Measurements from ENCODE around the gene CES1.
"Not testable (repeated sequence)": the region's sequence is repeated elsewhere in the genome, so short reads cannot be mapped to it uniquely, and the experiment has no call there.

Gene CES1

DNA sequence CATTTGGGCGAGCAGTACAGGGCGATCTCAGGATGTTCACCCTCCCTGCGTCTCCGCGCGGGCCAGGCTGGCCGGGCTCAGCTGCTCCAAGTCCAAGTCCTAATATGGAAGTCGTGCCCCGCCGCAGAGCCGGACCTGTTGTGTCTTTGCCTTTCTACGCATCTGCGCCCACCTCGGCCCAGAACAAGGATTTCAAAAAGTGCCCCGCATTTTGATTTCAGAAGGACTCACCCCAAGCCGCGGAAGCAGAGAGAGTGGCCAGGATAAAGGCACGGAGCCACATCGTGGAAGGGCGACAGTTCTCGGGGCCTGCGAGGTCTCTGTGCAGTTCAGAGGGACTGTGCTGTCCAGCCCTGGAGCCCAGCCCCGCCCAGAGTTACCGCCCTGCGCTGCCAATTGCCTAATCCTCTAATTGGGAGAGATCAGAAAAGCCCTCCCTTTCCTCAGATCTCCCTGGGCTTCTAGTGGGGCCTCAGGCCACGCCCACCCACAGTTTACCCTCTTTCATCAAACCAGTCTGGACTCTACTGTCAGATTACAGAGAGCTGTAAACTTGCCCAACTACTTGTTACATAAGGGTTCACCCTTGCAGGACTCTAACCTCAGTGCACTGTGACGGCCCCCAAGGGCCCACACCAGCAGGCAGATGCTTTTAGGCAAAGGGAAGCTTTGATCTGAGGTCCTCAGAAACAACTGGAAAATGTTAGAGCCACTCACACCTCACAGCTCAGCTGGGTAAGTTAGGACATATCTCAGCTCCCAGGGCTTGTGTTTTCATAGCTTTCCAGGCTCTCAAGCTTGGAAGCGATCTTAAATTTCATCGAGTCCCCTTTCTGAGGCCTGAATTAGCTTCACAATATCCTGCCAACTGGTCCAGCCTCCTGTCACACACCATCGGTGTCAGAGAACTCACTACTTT is at the start of gene CES1:
TSS of gene CES1 (minus strand) at position 324 of the 919 bp plus-strand sequence. CDS start at position 283, 41 bp downstream.
- in situ Hi-C loops (cut with MboI; ENCODE audit: low sequenced_read_pairs) = loop anchor here (25.0 kb wide), 1 partner anchor 121 kb away; no protein-coding TSS in a partner anchor

- in situ Hi-C loops (cut with MboI; ENCODE audit: low sequenced_read_pairs) = no loop called here
Observed at GRCh38 chr16:55876854-55877253, 44.0 kb upstream of the CES1 start.

GRCh38 chr16:55875273-55875672 is 42.4 kb upstream of the CES1 start, which contains the start of gene CES5A:
CES5A (minus strand) TSS chr16:55875373; CDS start chr16:55875221, 152 bp downstream.
- in situ Hi-C loops (cut with MboI; ENCODE audit: low sequenced_read_pairs) = no loop called here

DNA sequence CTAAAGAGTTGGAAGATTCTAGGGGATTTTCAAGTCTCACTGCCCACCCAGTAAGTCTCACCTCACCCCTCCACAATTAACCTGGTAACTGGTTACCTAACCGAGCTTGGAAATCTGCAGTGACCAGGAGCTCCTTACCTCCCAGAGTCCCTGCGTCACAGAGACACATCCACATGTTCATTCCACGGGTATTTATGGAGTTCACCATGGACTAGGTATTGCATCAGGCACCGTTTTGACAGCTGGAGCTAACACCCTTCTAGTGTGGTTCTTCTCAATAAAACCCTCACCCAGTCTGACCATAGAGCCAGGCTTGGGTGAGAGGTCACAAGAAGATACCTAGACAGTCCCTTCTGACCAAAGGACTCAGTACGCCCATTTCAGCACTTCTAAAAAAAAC is 40.2 kb upstream of the CES1 start:
- in situ Hi-C loops (cut with MboI; ENCODE audit: low sequenced_read_pairs) = no loop called here

- in situ Hi-C loops (cut with MboI; ENCODE audit: low sequenced_read_pairs) = no loop called here
Observed at GRCh38 chr16:55872130-55872529, 39.2 kb upstream of the CES1 start.

DNA sequence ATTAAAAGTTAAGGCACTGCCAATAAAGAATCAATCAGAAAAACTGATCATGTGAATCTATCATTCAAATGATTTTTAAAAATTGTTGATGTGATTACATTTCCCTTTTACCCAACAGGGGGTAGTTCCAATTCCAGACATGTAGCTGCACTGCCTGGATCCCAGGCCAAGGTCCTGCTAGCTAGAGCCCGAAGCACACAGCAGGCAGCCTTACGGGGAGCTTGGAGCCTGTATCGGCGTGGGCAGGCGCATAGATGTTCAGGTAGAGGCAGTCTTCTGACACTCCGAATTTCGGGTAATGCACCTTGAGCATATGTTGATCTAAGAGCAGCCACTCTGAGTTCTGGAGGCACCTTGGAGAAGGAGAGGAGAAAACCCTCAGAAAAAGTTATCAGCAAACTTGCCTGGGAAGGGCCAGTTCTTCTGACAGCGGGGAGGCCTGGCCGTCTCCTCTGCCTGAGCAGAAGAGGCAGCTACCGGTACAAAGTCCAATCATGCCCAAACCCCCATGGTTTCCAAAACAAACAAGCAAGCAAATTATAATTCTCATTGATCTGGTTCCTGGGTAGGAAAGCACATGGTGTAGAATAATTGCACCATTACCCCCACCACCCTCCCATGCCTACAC is 38.6 kb upstream of the CES1 start:
- in situ Hi-C loops (cut with MboI; ENCODE audit: low sequenced_read_pairs) = no loop called here

- in situ Hi-C loops (cut with MboI; ENCODE audit: low sequenced_read_pairs) = no loop called here
Observed at GRCh38 chr16:55868980-55869379, 36.1 kb upstream of the CES1 start.

- in situ Hi-C loops (cut with MboI; ENCODE audit: low sequenced_read_pairs) = no loop called here
Observed at GRCh38 chr16:55868137-55868536, 35.2 kb upstream of the CES1 start.

DNA sequence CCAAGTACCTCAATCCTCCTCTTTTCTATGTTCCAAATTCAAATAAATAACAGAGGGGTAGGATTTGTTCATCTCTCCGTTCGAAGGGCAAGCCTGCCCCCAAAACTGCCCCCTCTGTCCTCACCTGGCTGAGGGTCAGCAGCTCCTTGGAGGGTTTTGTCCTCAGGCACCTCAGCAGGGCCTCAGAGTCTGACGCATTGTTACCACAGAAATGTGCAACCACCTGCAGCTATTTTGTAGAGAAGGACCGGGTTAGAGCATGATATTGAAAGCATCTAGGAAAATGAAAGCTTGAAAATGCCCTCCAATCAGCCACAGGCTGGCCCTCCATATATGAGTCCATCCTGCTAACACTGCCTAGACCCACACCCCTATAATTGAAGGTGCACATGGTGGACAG is 28.4 kb upstream of the CES1 start:
- in situ Hi-C loops (cut with MboI; ENCODE audit: low sequenced_read_pairs) = no loop called here

DNA sequence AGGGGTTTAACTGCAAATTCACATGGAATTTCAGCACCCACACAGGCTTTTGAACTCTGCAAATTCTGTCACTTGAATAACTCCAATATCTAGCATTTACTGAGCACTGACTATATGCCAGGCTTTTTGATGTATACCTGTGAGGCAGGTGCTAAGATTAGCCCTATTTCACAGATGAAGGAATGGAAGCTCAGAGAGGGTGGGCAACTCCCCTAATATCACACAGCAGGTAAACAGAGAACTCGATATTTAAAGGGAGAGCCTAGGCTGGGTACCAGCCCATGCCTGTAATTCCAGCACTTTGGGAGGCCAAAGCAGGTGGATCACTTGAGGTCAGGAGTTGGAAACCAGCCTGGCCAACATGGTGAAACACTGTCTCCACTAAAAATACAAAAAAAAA is 24.8 kb upstream of the CES1 start:
- in situ Hi-C loops (cut with MboI; ENCODE audit: low sequenced_read_pairs) = not testable (repeated sequence)

DNA sequence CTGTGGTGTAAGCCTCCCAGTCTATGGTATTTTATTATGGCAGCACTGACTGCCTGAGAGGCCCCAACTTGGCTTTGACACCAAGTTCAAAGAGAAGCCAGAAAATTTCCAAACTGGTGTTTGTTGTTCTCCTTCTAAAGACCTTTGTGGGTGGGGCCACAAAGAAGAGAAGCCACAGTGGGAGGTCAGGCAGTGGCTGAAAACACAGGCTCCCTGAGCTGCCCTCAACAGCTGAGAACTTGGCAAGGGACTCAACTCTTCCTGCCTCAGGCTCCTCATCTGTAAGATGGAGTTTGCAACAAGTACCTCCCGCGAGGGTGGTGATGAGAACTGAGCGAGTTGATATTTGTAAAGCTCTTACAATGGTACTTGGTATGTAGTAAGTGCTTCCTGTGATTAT is 24.1 kb upstream of the CES1 start:
- in situ Hi-C loops (cut with MboI; ENCODE audit: low sequenced_read_pairs) = no loop called here

GRCh38 chr16:55853114-55853513 is 20.2 kb upstream of the CES1 start:
- in situ Hi-C loops (cut with MboI; ENCODE audit: low sequenced_read_pairs) = no loop called here

GRCh38 chr16:55849536-55849935 is 16.6 kb upstream of the CES1 start:
- in situ Hi-C loops (cut with MboI; ENCODE audit: low sequenced_read_pairs) = loop anchor here (25.0 kb wide), 1 partner anchor 137 kb away; no protein-coding TSS in a partner anchor

GRCh38 chr16:55846598-55847346 is 13.9 kb upstream of the CES1 start:
- in situ Hi-C loops (cut with MboI; ENCODE audit: low sequenced_read_pairs) = loop anchor here (25.0 kb wide), 1 partner anchor 134 kb away; no protein-coding TSS in a partner anchor

DNA sequence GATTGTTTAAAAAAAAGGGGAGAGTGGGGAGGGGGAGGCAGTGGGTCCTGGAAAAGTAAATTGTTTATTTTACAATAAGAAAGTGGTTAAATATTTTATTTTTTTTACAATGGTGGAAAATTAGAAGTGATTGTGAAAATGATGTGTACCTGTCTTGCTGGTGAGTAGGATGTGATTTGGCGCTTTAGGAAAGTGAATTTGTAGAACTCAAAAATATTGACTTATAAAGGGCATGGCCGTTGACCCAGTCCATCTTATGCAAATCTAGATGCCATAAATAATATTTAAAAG is 10.2 kb upstream of the CES1 start:
- in situ Hi-C loops (cut with MboI; ENCODE audit: low sequenced_read_pairs) = loop anchor here (25.0 kb wide), 1 partner anchor 131 kb away; no protein-coding TSS in a partner anchor

- in situ Hi-C loops (cut with MboI; ENCODE audit: low sequenced_read_pairs) = loop anchor here (25.0 kb wide), 1 partner anchor 130 kb away; no protein-coding TSS in a partner anchor
Observed at GRCh38 chr16:55842369-55843104, 9.6 kb upstream of the CES1 start.

DNA sequence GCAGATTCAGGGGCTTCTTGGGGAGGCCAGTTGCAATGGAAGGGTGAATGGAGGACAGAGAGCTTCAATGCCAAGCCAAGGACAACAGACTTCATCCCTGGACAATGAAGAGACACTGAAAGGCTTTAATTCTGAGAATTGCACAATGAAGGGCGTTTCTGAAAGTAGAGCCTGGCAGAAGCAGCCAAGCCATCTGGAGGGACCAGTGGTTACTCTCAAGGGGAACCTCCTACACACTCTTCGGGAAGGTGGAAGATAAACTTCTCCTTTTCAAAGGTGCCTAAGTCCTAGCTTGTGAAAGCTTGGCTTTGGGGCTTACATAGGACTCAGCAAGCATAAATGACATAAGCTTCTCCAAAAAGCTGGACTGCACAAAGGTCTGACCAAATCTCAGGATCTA is 6.2 kb upstream of the CES1 start:
- in situ Hi-C loops (cut with MboI; ENCODE audit: low sequenced_read_pairs) = loop anchor here (25.0 kb wide), 1 partner anchor 127 kb away; no protein-coding TSS in a partner anchor

GRCh38 chr16:55836158-55836611 is 3.3 kb upstream of the CES1 start:
- in situ Hi-C loops (cut with MboI; ENCODE audit: low sequenced_read_pairs) = loop anchor here (25.0 kb wide), 1 partner anchor 124 kb away; no protein-coding TSS in a partner anchor

GRCh38 chr16:55835581-55835980 is 2.7 kb upstream of the CES1 start:
- in situ Hi-C loops (cut with MboI; ENCODE audit: low sequenced_read_pairs) = loop anchor here (25.0 kb wide), 1 partner anchor 123 kb away; no protein-coding TSS in a partner anchor

- in situ Hi-C loops (cut with MboI; ENCODE audit: low sequenced_read_pairs) = loop anchor here (25.0 kb wide), 1 partner anchor 123 kb away; no protein-coding TSS in a partner anchor
Observed at GRCh38 chr16:55835173-55835572, 2.3 kb upstream of the CES1 start.
